Breast epithelium (tissue), 4 donors: ENCODE measurements around the gene DENND2C. TPM values are rescaled to one million over a fixed set of nuclear protein-coding genes. Genes with fewer than 3 reads are reported as not detected.

ENCODE experiments used
- DNase-seq, 2 donors: peaks; one replicate each; pipeline ENCODE4 v3.0.0-alpha.2; 2019; ENCODE audit warnings: low spot score in 2 of 2
- H3K27ac ChIP-seq, 2 donors: fragments of 200-600 bp; sonication (generic) in 1 of 2; one replicate each; pipeline ENCODE4 v1.5.1; 2016 to 2019; ENCODE audit warnings: mild to moderate bottlenecking in 1 of 2
- H3K27me3 ChIP-seq, 2 donors: fragments of 200-600 bp; sonication (generic) in 1 of 2; one replicate each; pipeline versions ENCODE4 v1.5.1 to v1.6.0; 2017 to 2019; ENCODE audit warnings: control low read depth in 1 of 2, mild to moderate bottlenecking in 1 of 2
- H3K36me3 ChIP-seq: fragments of 200-600 bp; one replicate; pipeline ENCODE4 v1.5.1; 2019
- H3K4me1 ChIP-seq, 2 donors: fragments of 200-600 bp; sonication (generic); one replicate each; pipeline ENCODE4 v1.5.1; 2016 to 2019; ENCODE audit warnings: control low read depth in 1 of 2
- H3K4me3 ChIP-seq, 3 donors: fragments of 200-600 bp; sonication (generic); 1 replicate in 2 of 3; 2 replicates in 1 of 3; pipeline ENCODE4 v1.5.1; 2016 to 2019; ENCODE audit warnings: mild to moderate bottlenecking in 3 of 3, moderate library complexity in 2 of 3
- H3K9me3 ChIP-seq, 2 donors: fragments of 200-600 bp; sonication (generic) in 1 of 2; one replicate each; pipeline ENCODE4 v1.5.1; 2016 to 2019; ENCODE audit warnings: control low read depth in 1 of 2
- POLR2A ChIP-seq: fragments of 450-650 bp; IDR thresholded peaks from one replicate; pipeline ENCODE4 v1.6.1; 2016; ENCODE audit warnings: antibody characterized with exemption, mild to moderate bottlenecking, moderate library complexity
- POLR2AphosphoS5 ChIP-seq, 3 donors: sonication (generic); formaldehyde crosslinking; IDR thresholded peaks; one replicate each; pipeline ENCODE4 v1.6.1; 2017; ENCODE audit warnings: antibody characterized with exemption in 3 of 3
- intact Hi-C: fragments of 100-400 bp; cut with DNase I; formaldehyde crosslinking; loops from one replicate; pipeline ENCODE4 v1.15.1; 2023; ENCODE audit warnings: low total_unique reads
- total RNA-seq, 3 donors: library from RNA; depleted of rRNA; stranded (reverse); fragments of >200 nt; gene quantifications; one replicate each; pipeline ENCODE4 v1.1.0, GENCODE V29; 2016
- TF ChIP-seq, protein P1 (sequence below), 3 donors: fragments of 450-650 bp; IDR thresholded peaks; one replicate each; pipeline ENCODE4 v1.5.1; 2016 to 2017; ENCODE audit warnings: antibody characterized with exemption in 3 of 3, mild to moderate bottlenecking in 3 of 3, moderate library complexity in 3 of 3

DENND2C gene, protein sequence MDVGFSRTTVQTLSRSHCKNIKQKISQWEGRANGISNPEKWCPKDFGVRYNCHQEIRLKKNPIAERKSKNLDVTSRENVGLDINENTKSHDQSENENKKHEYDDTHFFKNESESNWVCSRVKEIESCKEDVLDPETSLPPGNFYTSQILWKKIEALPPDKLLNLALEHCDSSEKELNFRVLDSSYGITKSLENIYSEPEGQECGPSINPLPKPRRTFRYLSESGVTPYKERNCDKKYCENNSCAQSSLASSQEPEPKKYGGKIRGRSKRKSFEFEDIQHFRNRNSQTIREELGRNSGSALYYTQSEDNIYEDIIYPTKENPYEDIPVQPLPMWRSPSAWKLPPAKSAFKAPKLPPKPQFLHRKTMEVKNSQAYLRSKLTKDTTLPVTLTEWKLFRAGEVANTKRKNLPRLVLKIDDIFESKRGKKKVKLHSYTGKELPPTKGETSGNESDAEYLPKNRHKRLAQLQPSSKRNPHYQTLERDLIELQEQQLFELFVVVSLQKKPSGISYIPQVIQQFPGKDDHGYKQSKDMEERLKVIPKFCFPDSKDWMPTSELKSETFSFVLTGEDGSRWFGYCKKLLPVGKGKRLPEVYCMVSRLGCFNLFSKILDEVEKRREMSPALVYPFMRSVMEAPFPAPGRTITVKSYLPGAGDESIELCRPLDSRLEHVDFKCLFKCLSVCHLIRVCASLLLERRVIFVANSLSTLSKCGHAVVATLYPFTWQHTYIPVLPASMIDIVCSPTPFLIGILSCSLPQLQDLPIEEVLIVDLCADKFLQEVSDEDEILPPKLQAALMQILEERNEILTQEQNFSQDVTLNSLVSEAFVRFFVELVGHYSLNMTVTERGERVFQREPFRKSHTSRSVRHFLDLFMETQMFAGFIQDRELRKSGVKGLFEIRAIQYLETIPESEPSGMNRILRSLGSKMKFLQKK
- total RNA-seq, result 1 to 10 TPM; 2.6 to 5.9 (median 3.3) TPM

DNA sequence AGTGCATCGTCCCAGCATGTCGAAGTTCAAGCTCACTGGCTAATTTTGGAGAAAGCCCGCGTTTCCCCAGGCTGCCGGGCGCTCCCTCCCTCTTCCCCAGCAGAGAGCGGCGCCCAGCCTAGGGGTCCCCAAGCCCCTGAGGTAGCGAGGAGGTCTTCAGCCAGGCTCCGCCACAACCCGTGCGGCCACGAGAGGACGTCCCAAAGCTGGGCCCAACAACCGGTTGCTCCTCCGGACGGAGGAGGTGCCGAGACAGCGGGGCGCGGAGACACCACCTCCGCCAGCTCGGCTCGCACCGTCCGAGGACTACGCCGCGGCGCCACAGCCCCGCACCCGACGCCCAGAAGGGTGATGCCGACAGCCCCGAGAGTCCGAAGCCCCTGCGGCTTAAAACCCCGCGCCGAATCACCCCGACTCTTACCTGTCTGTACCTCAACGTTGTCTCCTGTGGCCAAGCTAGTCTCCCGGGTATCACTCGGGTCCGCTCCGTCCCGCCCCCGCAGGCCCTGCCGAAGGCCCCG is at the start of gene DENND2C:
Gene DENND2C, minus strand, starts transcription at position 488 of the 521 bp plus-strand sequence. CDS start 44,065 bp downstream, outside the sequence.
- H3K4me3 ChIP-seq, result peak within 1 kb of the TSS; percentile 59 to 96 (median 73)
- H3K4me1 ChIP-seq, result no peaks in the 10 kb centered on the region
- H3K27ac ChIP-seq, result peak within 1 kb of the TSS; percentile 77 to 89
- intact Hi-C loops, result loop anchor here (10.0 kb wide), 1 partner anchor 805 kb away; no protein-coding TSS in a partner anchor
- H3K36me3 ChIP-seq, result no peaks in the 10 kb centered on the region
- no peaks in the 10 kb centered on the region for H3K9me3 ChIP-seq
- H3K27me3 ChIP-seq, result no peaks in the 10 kb centered on the region
- DNase-seq, result no peak
- TF ChIP-seq POLR2AphosphoS5 (IDR thresholded peaks at IDR 0.05) (peak in 1 of 3 donors; percentile 20), POLR2A (no peak)
- TF ChIP-seq, protein P1, sequence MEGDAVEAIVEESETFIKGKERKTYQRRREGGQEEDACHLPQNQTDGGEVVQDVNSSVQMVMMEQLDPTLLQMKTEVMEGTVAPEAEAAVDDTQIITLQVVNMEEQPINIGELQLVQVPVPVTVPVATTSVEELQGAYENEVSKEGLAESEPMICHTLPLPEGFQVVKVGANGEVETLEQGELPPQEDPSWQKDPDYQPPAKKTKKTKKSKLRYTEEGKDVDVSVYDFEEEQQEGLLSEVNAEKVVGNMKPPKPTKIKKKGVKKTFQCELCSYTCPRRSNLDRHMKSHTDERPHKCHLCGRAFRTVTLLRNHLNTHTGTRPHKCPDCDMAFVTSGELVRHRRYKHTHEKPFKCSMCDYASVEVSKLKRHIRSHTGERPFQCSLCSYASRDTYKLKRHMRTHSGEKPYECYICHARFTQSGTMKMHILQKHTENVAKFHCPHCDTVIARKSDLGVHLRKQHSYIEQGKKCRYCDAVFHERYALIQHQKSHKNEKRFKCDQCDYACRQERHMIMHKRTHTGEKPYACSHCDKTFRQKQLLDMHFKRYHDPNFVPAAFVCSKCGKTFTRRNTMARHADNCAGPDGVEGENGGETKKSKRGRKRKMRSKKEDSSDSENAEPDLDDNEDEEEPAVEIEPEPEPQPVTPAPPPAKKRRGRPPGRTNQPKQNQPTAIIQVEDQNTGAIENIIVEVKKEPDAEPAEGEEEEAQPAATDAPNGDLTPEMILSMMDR (IDR thresholded peaks at IDR 0.05), result no peak

- intact Hi-C loops, result no loop called here
- no peaks in the 10 kb centered on the region for H3K36me3 ChIP-seq
These were observed 49.6 kb upstream of the DENND2C start for GRCh38 chr1:114719424-114719787.

GRCh38 chr1:114718661-114719423 is 49.0 kb upstream of the DENND2C start:
- Histone ChIP-seq H3K36me3 (no peaks in the 10 kb centered on the region), H3K27ac (no peak overlapping the region), H3K27me3 (no peaks in the 10 kb centered on the region), H3K9me3 (no peaks in the 10 kb centered on the region), H3K4me3 (no peak overlapping the region), H3K4me1 (no peaks in the 10 kb centered on the region)
- intact Hi-C loops, result no loop called here
- no peak for DNase-seq
- no peak for TF ChIP-seq POLR2AphosphoS5 (IDR thresholded peaks at IDR 0.05)
- TF ChIP-seq, protein P1 (IDR thresholded peaks at IDR 0.05), result no peak
- TF ChIP-seq POLR2A, result no peak

More at GRCh38 chr1:114719424-114719787, 49.6 kb upstream of the DENND2C start:
- H3K4me3 ChIP-seq, result no peak overlapping the region
- H3K27me3 ChIP-seq, result no peaks in the 10 kb centered on the region
- no peaks in the 10 kb centered on the region for H3K9me3 ChIP-seq
- no peak overlapping the region for H3K27ac ChIP-seq
- TF ChIP-seq POLR2AphosphoS5 (IDR thresholded peaks at IDR 0.05) (no peak), POLR2A (no peak)
- TF ChIP-seq, protein P1 (IDR thresholded peaks at IDR 0.05), result no peak
- no peaks in the 10 kb centered on the region for H3K4me1 ChIP-seq
- DNase-seq, result no peak

DNA sequence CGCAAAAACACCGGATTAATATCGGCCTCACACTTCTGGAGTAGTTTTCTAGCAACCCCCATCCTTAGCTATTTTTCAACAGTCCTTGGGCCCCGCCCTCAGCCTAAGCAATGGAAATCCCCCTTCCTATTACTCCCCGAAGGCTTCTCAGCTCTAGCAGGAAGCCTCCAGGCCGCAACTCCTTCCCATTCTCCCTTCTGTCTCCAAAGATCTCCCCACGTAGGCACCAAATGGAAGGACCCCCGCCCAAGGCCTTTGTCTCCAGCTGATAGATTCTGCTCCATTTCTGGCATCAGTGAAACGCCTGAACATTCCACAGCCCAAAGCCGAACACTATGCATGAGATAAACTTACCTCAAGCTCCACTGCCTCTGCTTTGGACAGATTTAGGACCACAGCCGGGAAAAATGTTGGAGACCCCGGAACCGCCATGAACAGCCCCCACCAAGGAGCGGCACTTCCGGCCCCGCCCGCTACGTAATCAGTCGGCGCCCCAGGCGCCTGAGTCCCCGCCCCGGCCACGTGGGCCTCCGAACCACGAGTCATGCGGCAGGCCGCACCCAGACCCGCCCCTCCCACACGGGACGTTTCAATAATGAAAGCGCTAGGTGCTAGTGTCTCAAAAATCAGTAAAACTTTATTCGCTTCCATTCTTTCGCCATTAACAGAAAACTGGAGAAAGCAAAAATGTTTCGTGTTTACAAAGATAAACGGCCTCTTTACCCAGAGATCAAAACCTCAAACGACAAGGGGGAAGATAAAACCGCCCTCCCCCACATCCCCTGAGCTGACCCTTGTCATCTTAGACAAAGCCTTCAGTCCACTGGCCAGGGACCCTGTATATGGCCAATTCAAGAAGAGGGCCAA is 46.7 kb upstream of the DENND2C start, which contains the start of gene NRAS:
Gene NRAS, minus strand, starts transcription at position 468 of the 867 bp plus-strand sequence. CDS start 611 bp downstream, outside the sequence.
- H3K9me3 ChIP-seq, result no peaks in the 10 kb centered on the region
- TF ChIP-seq POLR2A (peak; percentile 23), POLR2AphosphoS5 (IDR thresholded peaks at IDR 0.05) (peak; percentile 84 to 92 (median 85))
- TF ChIP-seq, protein P1 (IDR thresholded peaks at IDR 0.05), result no peak
- H3K36me3 ChIP-seq, result no peaks in the 10 kb centered on the region
- no peaks in the 10 kb centered on the region for H3K27me3 ChIP-seq
- DNase-seq, result peak; percentile 86 to 91
- no peaks in the 10 kb centered on the region for H3K4me1 ChIP-seq
- peak within 1 kb of the TSS; percentile 88 to 89 for H3K27ac ChIP-seq
- intact Hi-C loops, result no loop called here
- peak within 1 kb of the TSS; percentile 68 to 89 (median 86) for H3K4me3 ChIP-seq
